ENCODE data around the gene TST. TPM values are rescaled to one million over a fixed set of nuclear protein-coding genes. Genes with fewer than 3 reads are reported as not detected.

TST gene
- total RNA-seq, 1 experiment from 2014 or later = 12.7 TPM

DNA sequence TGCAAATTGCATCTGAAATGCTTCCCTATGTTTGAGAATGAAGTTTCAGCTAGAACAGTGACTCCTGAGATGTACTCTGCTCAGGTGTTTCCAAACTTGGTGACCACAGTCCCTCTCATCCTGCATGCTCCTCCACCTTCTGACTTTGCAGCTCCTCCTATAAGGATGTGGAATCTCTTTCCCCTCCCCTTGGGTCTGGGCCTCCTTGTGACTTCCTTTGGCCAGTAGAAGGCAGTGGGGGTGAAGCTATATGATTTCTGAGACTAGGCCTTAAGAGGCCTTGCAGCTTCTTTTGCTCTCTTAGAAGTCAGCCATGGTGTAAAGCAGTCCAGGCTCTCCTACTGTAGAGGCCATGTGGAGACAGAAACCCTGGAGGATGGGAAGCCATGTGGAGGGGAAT lies 55.1 kb downstream of the TST start:
- Histone ChIP-seq H3K9me3 (replicated peaks) (no peaks in the 10 kb centered on the region), H3K4me3 (no peak overlapping the region)

DNA sequence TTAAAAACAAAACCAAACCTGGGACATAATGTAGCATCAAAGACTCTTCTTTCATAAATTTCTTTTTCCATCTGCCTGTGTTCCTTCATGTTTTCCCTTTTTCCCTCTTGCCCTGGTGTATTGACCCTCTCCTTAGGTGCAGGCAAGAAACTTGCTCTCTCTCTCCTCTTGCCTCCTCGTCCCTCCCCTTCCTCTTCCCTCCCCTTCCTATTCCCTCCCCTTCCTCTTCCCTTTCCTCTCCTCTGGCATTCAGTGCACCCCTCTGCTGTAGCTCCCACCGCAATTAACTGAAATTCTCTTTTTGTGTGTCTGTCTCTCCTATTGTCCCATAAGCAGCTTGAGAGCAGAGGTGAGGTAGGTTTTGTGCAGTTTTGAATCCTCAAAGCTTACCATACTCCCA lies 55.9 kb downstream of the TST start:
- Histone ChIP-seq H3K27ac (no peak overlapping the region), H3K4me3 (no peak overlapping the region), H3K27me3 (replicated peaks) (no peaks in the 10 kb centered on the region), H3K4me1 (replicated peaks) (peaks cover 5% of the 10 kb centered on the region; the same call in 1 of the 2 replicates), H3K36me3 (no peaks in the 10 kb centered on the region), H3K9me3 (replicated peaks) (no peaks in the 10 kb centered on the region)
- DNase-seq (ENCODE audit: low read depth in 1 of 2, low spot score in 2 of 2) = no peak

More for the DNA sequence above, 55.1 kb downstream of the TST start:
- DNase-seq (ENCODE audit: low read depth in 1 of 2, low spot score in 2 of 2) = no peak
- H3K27me3 ChIP-seq (replicated peaks) = 0 out of 2 replicates have a peak, but pooled peaks cover 1% of the 10 kb centered on the region
- H3K4me1 ChIP-seq (replicated peaks) = peaks cover 5% of the 10 kb centered on the region; the same call in 1 of the 2 replicates
- H3K36me3 ChIP-seq = no peaks in the 10 kb centered on the region
- H3K27ac ChIP-seq = no peak overlapping the region

GRCh38 chr22:36961626-36962025 lies 57.6 kb downstream of the TST start:
- H3K27me3 ChIP-seq (replicated peaks) = no peaks in the 10 kb centered on the region
- no peak overlapping the region for H3K27ac ChIP-seq
- H3K36me3 ChIP-seq = no peaks in the 10 kb centered on the region
- DNase-seq (ENCODE audit: low read depth in 1 of 2, low spot score in 2 of 2) = no peak
- peaks cover 5% of the 10 kb centered on the region; the same call in 1 of the 2 replicates for H3K4me1 ChIP-seq (replicated peaks)
- H3K9me3 ChIP-seq (replicated peaks) = no peaks in the 10 kb centered on the region
- H3K4me3 ChIP-seq = no peak overlapping the region

Other genes with a start within 250 kb of the TST start
- gene IFT27, start 243.3 kb downstream of the TST start, total RNA-seq (2014; rRNA removed; shearing (Covaris generic)) = 22.6 and 33.4 TPM in 2 replicates
- not detected in 2 replicates for gene PVALB, start 202.4 kb downstream of the TST start, total RNA-seq (2014; rRNA removed; shearing (Covaris generic))
- gene NCF4, start 158.4 kb downstream of the TST start, total RNA-seq (2014; rRNA removed; shearing (Covaris generic)) = not detected in 2 replicates
- gene CSF2RB, start 105.8 kb downstream of the TST start, total RNA-seq (2014; rRNA removed; shearing (Covaris generic)) = 0.03 TPM in 1 of 2 replicates, not detected in the other
- gene MPST, start 295 bp upstream of the TST start, total RNA-seq (2014; rRNA removed; shearing (Covaris generic)) = 37.3 and 38.3 TPM in 2 replicates
- 29.5 TPM in 2 replicates for gene KCTD17, start 32.3 kb upstream of the TST start, total RNA-seq (2014; rRNA removed; shearing (Covaris generic))
- gene TMPRSS6, start 90.3 kb upstream of the TST start, total RNA-seq (2014; rRNA removed; shearing (Covaris generic)) = not detected in 2 replicates
- not detected in 2 replicates for gene IL2RB, start 130.5 kb upstream of the TST start, total RNA-seq (2014; rRNA removed; shearing (Covaris generic))
- 3.4 and 4.7 TPM in 2 replicates for gene C1QTNF6, start 168.8 kb upstream of the TST start, total RNA-seq (2014; rRNA removed; shearing (Covaris generic))
- gene SSTR3, start 193.0 kb upstream of the TST start, total RNA-seq (2014; rRNA removed; shearing (Covaris generic)) = not detected in 2 replicates
- gene RAC2, start 224.8 kb upstream of the TST start, total RNA-seq (2014; rRNA removed; shearing (Covaris generic)) = 2.0 and 2.1 TPM in 2 replicates